Measurements from ENCODE around the gene CSNK2A1.
"Not testable (repeated sequence)": the region's sequence is repeated elsewhere in the genome, so short reads cannot be mapped to it uniquely, and the experiment has no call there.

The CSNK2A1 gene

DNA sequence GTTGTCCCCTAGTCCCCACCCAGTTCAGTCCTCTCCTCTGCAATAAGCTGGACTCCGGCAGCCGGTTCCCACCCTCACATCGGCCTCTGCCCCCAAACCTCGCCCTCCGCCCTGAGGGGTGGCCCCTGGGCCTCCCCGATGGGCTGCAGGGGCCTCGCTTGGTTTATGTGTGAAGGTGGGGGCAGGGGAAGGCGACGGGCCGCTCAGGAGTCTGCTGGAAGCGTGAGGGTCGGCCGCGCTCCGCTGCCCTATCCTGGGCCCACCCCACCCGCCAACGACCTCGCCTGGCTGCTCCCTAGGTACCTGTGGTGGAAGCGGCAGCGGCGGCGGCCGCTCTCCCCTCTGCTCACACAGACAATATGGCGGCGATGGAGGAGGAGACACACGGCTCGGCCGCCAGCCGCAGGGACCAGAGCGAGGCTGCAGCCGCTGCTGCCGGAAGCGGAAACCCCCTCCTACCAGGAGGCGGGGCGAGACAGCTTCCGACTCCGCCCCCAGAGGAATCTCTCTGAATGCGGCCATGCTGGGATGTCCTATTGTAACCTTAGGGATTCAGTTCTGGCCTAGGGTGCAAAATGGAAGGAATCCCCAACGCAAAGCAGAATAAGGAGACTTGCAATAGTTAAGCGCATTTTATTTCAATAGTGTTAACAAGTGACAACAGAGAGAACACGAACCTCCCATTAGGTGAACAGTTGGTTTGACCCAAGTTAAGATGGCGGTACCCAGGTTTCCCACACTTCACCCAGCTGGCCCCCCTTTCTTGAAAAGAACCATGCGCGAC is at the start of gene CSNK2A1:
TSS of gene CSNK2A1 (minus strand) at position 422 of the 784 bp plus-strand sequence. CDS start 35,239 bp downstream, outside the sequence.
- DNase-seq, result peak; percentile 73

DNA sequence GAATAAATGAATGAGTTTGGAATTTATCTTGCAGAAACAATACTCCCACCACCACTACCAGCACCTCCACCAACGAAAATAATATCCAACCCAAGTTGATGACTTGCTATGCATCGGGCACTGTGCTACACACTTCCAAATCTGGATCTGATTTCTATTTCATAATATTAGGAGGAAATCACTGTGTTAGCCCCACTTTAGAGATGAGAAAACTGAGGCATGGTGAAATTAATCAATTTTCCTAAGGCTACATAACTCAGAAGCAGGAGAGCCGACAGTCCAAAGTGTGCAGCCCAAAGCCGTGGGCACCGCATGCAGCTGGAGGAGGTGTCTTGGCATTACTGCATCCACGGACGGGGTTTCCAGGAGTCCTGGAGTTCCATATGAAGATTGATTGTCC is 48.9 kb upstream of the CSNK2A1 start:
- no peak for DNase-seq

DNA sequence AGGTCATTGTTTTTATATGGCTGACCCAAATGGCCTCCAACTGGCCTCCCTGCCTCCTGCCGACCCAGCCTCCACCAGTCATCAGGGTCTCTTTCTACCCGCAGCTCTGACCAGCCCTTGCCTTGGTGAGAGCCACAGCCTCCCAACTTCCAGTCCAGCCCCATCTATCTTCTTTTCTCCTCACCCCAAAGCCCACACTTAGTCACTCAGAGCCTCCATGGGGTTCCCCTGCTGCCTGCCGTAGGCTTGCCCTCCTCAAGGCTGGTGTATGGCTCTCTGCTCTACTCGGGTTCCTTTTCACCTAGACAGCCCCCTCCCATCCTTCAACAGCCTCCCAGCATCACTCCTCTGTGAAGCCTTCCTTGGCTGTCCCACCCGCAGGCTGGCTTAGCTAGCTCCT is 48.4 kb upstream of the CSNK2A1 start:
- no peak for DNase-seq

DNA sequence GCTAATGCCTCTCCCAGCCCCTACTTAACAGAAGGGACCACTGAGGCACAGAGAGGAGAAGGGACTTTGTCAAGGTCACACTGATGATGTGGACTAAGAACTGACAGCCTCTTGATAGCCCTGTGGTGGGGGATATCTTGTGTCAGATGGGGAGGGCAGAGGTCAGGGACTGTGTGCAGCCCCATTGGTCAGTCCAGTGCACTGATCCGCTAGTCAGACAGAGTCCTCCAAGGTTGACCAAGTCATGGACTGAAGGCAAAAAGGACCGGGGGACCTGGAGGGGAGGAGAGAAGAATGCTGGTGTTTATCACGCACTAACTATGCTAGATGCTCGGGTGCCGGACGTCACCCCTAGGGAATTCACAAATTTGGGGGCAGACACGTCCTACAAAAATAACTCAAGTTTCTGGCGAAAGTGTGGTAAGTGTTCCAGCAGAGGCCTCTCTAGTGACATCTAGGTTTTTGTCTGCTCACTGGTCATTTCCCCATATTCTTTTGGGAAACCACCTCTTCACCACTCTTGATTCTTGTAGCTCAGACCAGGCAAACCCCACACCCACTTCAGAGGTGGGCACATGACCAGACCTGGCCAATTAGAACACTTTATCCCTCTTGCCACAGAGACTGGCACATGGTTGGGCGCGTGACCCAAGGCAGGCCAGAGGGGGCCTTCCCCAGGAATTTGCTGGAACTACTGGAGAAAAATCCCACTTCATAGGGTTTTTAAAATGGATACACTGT is 45.5 kb upstream of the CSNK2A1 start:
- DNase-seq, result no peak

DNA sequence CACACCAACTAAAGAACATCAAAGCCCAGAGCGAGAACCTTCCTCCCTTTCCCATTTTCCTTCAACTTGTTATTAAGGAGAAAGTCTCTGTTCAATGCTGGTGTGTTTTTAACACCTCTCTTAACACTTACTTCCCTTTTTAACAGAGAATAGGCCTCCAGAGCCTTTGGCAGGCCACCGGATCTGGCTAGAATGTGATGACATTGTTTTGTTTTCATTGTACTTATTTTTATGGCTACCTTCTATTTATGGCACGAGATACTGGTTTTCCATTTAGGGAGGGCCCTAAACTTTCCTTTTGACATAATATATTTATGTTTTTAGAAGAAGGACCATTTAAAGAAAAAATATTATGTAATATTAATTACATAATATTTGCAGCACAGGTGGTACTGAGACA is 44.9 kb upstream of the CSNK2A1 start:
- no peak for DNase-seq

DNA sequence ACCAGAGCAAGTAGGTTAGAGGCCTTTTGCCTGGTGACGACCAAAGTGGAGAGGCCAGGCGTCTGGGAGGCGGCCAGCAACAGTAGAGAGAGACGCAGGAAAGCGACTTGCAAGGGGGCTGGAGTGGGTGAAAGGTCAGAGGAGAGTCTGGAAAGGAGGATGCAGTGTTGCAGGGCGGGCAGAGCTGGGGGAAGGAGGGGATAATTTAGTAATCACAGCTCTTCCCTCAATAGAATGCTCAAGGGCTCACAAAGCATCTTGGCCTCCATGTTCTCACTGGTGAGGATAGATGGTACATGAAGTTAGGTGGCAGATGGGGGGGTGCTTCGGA is 41.3 kb upstream of the CSNK2A1 start:
- DNase-seq, result no peak

DNA sequence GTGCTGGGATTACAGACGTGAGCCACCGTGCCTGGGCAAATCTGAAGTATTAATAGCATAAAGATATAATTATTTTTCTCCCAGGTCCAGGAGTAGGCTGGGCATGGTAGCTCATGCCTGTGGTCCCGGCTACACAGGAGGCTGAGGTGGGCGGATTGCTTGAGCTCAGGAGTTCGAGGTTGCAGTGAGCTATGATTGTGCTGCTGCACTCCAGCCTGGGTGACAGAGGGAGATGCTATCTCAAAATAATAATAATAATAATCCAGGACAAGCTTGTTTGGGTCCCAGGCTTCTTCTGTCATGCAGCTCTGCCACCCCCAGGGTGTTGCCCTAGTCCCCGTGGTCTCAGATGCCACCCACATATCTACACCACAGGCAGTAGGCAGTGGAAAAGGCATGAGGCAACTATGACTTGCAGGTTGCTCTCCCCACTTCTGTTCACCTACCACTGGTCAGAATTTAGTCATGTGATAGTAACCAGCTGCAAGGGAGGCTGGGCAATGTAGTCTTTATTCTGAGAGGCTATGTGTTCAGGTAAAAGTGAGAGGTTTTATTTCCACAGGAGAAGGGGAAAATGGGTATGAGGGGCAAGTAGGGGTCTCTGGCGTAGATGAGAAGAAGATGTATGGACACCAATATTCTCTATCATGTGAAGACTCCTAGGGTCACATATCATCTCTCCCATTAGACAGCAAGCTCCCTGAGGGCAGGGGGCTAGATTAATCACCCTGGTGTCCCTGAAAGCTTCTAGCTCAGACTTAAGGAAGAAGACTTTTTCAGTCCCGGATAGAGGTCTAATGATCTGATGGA is 40.8 kb upstream of the CSNK2A1 start:
- DNase-seq, result no peak

DNA sequence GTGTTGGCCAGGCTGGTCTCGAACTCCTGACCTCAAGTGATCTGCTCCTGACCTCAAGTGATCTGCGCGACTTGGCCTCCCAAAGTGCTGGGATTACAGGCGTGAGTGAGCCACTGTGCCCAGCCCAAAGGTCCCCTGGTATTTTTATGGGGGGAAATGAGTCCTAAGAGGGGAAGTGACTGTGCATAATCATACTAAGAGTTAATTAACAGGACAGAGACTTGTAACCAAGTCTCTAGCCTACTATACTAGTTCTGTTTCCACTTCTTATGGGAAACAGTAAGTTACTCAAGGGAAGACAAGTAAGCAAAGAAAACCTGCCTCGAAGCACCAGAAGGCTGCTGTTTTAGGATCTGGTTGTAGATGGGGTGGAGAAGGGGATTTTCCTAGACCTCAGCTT is 38.6 kb upstream of the CSNK2A1 start:
- DNase-seq, result no peak

DNA sequence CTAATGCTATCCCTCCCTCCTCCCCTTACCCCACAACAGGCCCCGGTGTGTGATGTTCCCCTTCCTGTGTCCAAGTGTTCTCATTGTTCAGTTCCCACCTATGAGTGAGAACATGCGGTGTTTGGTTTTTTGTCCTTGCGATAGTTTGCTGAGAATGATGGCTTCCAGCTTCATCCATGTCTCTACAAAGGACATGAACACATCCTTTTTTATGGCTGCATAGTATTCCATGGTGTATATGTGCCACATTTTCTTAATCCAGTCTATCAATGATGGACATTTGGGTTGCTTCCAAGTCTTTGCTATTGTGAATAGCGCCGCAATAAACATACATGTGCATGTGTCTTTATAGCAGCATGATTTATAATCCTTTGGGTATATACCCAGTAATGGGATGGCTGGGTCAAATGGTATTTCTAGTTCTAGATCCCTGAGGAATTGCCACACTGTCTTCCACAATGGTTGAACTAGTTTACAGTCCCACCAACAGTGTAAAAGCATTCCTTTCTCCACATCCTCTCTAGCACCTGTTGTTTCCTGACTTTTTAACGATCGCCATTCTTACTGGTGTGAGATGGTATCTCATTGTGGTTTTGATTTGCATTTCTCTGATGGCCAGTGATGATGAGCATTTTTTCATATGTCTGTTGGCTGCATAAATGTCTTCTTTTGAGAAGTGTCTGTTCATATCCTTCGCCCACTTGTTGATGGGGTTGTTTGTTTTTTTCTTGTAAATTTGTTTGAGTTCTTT is 35.5 kb upstream of the CSNK2A1 start:
- DNase-seq, result not testable (repeated sequence)

DNA sequence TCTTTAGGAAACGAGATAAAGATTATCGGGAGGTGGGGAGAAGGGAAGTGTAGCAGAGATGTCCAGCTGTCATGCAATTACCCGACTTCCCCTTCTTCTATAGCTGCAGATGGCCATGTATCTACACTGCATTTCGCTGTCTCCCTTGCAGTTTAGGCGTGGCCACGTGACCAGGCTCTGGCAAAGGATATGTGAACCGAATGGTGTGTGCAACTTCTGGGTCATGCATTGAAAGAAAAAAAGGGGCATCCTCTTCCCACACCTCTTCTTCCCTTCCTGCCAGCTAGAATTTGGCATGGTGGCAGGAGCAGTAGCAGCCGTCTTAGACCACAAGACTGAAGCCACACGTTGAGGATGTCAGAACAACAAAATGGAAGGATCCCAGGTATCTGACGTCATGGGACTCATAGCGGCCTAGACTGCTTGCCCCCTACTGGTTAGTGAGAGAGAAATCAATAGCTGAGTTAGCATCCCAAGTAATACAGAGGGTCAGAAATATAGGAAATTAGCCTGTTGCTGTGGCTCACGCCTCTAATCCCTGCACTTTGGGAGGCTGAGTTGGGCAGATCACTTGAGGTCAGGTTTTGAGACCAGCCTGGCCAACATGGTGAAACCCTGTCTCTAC is 33.7 kb upstream of the CSNK2A1 start:
- no peak for DNase-seq

DNA sequence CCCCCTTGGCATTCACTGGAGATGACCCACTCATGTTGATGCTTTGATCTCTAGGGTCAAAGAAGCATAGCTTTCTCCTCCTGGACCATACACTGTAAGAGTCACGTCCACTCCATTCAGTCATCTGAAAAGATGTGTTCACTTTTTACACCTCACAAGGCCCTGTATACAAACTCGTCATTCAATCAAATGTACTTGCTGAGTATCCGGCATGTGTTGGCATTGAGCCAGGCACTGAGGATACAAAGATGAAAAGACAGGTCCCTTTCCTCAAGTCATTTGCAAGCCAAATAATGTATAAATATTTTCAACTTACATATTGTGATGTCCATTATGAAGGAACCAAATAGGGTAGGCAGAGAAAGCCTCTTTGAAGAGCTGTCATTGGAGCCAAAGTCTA is 32.6 kb upstream of the CSNK2A1 start:
- no peak for DNase-seq

DNA sequence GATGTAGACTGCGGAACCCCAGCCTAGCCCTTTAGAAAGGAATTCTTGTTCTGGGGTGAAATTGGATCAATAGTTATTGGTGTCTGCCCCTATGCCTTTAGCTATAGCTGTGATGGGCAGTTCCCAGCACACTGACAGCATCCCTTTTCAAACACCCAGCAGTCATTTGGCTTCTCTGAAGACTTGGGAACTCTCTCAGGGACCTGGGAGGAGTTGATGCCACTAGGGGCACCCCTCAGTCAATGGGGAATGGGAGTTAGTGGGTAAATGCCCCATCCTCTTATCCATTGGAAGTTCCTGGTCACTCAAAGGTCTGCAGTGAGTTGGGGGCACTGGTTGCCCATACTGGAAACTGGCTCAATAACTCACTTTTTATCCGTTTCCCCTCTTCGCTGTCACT is 31.6 kb upstream of the CSNK2A1 start:
- no peak for DNase-seq

DNA sequence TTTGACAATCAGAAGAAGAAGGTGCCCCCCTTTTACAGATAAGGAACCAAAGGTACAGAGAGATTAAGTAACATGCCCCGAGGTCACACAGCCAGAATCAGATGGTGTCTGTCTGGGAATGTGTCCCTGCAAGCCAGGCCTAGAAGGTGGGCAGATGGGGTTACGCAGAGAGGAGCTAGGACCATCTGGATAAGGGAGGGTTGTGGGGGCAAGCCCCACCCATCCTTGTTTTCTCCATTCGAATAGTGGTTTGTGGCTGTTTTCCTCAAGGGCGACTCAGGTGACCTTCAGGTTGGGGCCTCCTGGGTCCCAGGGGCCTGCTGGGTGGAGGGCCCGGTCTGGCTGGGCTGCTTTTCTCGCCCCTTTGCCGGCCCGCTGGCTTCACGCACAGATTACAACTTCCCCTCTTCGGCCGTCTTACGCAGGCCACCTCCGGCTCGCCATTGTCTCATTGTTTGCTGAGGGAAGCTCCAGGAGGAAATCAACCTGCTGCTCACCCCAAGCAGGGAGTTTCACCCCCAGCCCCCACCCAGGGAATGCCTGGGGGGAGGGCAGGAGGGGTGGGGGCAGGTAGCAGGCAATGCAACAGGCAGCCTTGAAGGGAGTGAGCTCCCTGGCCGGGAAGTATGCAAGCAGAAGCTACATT is 30.8 kb upstream of the CSNK2A1 start:
- DNase-seq, result no peak

DNA sequence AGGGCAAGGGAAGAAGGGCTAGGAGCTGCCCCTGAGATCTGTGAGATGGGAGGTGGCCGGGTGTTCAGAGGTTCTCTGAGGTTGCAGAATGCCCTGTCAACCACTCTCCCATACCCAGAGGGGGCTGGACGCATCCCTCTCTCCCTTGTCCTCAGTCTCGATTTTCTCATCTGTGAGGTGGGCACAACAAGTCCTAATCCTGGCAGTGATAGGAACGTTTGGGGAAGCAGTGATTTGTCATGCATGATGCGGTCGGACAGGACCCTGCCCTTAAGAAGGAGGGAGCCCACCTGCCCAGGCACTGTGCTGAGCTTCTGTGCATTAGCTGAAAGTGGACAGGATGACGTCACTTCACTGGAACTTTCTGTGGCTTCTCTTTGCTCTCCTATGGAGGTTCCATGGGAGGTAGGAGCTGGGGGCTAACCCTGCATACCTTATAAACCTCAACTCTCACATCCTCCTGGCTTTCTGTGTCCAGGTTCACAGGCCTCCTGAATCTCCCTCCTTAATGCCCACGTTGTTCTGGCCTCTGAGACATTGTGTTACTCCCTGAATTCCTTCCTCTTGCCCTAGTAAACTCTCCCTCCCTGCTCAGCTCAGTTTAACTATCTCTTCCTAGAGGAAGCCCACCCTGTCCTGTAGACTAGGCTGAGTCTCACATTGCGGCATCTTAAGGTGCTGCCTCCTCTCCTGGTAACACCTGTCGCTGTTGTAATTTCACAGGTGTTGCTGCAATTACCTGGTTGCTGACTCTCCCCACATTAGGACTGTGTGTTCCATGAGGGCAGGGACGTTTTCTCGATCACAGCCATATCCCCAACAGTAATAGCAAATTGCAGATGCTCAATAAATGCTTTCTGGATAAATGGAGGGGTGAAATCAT is 30.1 kb upstream of the CSNK2A1 start:
- DNase-seq, result no peak

DNA sequence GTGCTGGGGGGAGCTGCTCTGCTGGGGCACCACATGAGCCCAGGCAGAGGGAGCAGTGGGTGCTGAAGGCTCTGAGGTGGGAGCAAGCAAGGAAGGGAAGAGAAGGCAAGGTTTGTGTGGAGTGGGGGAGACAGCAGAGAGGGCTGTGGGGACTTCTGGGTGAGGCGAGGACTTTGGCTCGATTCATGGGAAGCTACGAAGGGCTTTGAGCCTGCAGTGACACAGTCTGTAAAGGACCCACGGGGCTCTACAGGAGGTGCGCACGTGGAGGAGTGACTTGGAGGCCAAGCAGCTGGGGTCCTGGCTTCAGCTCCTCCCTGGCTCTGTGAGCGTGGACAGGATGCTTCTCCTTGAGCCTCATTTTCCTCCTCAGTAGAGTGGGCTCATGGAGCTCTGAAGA is 29.1 kb upstream of the CSNK2A1 start:
- no peak for DNase-seq

DNA sequence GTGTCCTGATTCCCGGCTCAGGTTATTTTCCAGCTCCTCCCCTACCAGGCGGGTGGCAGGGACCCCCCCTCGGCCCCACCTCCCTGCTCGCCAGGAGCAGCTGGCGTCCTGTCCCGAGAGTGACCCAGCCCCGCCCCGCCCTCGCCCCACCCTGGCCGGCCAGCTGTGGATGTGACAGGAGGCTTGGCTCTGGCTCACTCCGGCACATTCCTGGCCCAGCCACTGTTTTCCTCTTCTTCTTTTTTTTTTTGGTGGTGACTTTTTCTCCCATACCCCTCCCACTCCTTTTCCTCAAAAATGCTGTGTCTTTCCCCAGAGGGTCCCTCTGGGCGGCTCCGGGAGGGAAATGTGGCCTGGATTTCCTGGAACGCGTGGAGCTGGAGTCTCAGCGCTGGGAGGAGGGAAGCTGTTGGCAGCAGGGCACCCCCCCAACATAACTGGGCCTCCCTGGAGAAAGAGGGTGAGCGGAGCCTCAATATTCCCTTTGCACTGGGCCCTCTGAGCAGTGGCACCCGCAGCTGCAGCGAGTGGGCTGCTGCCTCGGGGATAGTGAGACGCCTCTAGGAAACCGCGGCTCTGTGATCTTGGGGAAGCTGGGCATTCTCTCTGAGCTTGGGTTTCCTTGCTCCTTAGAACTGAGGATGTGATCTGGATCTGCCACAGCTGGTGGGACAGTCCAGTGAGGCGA is 28.3 kb upstream of the CSNK2A1 start:
- DNase-seq, result no peak

DNA sequence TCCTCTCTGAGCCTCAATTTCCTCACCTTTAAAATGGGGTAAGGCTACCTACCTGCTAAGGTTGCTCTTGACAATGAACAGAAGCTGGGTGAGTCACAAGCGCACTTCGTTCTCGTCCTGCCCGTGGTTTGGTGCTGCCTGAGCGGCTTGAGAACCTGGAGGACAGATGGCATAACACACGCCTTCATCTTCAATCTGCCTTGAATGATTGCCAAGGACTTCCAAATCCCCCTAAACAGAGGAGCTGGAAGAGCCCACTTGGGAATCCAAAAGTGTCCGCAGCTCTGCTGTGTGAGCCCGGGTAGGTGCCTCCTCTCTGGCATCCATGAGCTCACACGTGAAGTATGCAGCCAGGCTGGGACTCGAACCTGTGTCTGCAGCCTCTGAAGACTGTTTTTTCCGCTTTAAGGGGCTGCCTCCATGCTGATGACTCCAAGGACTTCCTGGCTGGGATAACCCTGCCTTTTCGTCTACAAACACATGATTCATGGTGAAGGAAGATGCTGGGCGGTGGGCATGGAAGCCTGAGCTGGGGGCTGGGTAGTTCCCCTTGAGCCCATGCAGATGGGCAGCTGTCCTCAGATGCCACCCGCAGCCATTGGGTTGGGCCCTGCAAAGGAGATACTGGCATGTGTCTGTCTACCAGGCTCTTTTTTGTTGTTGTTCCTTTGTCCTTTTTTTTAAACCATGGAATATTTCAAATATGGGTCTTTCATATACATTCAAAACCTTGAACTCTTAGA is 25.3 kb upstream of the CSNK2A1 start:
- no peak for DNase-seq

DNA sequence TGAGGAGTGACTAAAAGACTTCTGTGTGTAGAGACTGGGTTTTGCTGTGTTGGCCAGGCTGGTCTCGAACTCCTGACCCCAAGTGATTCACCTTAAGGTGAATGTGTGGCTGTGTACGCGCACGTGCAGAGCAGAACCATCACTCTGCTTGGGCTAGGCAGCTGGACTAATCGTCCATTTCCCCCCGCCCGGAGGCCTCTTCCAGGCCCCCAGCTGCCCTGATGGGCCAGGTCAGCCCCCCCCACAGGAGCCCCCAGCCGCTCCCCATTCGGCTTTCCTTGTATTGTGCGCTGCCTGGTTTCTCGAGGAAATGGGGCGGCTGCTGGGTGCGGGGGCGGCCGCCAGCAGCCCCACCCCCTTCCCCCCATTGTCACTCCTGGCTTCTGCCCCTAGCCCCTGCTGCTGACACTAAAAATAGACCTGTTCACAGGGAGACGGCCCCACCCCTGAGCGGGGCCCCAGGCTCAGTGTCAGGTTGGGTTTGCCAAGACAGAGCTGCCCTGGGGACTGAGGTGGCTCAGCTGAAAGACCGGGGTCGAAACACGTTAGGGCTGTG is 24.6 kb upstream of the CSNK2A1 start:
- DNase-seq, result no peak

DNA sequence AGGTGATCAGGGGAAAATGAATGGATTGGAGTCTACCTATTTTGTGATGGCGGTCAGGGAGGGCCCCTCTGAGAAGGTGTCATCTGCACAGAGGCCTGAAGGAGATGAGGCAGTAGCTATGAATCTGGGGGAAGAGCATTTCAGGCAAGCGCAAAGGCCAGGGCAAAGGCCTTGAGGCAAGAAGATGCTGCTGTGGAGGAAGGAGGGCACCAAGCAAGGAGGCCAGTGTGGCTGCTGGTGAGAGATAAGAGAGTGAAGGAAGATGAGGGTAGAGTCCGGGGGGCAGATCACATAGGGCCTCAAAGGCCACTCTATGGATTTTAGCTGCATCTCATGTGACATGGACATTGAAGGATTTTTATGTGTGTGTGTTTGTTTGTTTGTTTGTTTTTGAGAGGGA is 20.6 kb upstream of the CSNK2A1 start:
- no peak for DNase-seq

Data from SIG-M5 (cell line).